ENCODE results near the gene RALB. TPM values are rescaled to one million over a fixed set of nuclear protein-coding genes. Genes with fewer than 3 reads are reported as not detected.
A peak's percentile ranks its signal among the peaks of the same experiment; 100 is the strongest.
"Not testable (repeated sequence)": the region's sequence is repeated elsewhere in the genome, so short reads cannot be mapped to it uniquely, and the experiment has no call there.

RALB gene
- total RNA-seq, 2 experiments from 2014 or later: 16.6 to 16.7 TPM

DNA sequence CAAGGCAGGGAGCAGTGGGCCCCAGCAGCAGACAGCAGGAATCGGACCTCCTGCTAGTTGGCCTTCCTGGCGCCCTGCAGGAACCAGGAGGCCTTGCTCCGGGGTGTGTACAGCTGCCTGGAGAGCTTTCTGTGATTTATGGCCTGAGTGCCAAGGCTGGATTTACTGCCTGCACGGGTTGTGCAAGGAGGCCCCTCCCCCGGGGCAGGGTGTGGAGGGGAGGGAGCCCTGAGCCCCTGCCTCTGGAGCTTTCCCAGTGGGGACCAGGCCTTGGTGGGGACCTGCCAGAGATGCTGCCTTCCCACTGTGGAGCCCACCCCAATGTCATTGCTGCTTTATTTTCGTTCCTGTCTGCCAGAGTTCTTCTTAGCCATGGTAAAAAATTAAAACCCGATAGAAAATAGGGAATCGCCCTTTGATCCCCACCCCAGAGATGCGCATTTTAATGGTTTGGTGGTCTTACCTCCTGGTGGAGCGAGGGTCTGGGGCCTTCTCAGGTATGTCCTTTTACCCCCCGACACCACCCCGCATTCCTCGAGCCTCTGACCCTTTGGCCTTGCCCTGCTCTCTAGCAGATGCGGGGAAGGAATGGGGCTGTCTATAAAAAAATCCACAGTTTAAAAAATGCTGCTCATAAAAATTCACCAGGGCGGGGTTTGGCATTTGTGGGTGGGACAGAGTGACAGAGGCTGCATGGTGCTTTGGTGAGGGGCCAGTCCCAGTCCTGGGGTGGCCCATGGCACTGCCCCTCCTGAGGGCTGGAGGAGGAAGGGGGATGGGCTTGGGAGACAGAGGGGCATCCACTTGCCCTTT is 6.9 kb upstream of the RALB start:
- H3K27me3 Mint-ChIP-seq: peaks cover 13% of the 10 kb centered on the region
- DNase-seq: no peak
- peaks cover 1% of the 10 kb centered on the region for H3K4me1 Mint-ChIP-seq
- H3K27ac Mint-ChIP-seq: no peak overlapping the region
- no peaks in the 10 kb centered on the region for H3K36me3 Mint-ChIP-seq
- peaks cover 4% of the 10 kb centered on the region for H3K9me3 Mint-ChIP-seq
- H3K4me3 Mint-ChIP-seq: no peak overlapping the region

- peaks cover 13% of the 10 kb centered on the region for H3K27me3 Mint-ChIP-seq
- no peaks in the 10 kb centered on the region for H3K36me3 Mint-ChIP-seq
- DNase-seq: no peak
- H3K4me3 Mint-ChIP-seq: no peak overlapping the region
- no peak overlapping the region for H3K27ac Mint-ChIP-seq
- peaks cover 4% of the 10 kb centered on the region for H3K9me3 Mint-ChIP-seq
- H3K4me1 Mint-ChIP-seq: peaks cover 4% of the 10 kb centered on the region
Observed at GRCh38 chr2:120246546-120247300, 5.9 kb upstream of the RALB start.

- H3K36me3 Mint-ChIP-seq: no peaks in the 10 kb centered on the region
- H3K9me3 Mint-ChIP-seq: peaks cover 4% of the 10 kb centered on the region
- peaks cover 13% of the 10 kb centered on the region for H3K27me3 Mint-ChIP-seq
- peaks cover 6% of the 10 kb centered on the region for H3K4me1 Mint-ChIP-seq
- DNase-seq: no peak
- no peak overlapping the region for H3K4me3 Mint-ChIP-seq
- H3K27ac Mint-ChIP-seq: no peak overlapping the region
Observed at GRCh38 chr2:120247851-120248250, 4.8 kb upstream of the RALB start.

DNA sequence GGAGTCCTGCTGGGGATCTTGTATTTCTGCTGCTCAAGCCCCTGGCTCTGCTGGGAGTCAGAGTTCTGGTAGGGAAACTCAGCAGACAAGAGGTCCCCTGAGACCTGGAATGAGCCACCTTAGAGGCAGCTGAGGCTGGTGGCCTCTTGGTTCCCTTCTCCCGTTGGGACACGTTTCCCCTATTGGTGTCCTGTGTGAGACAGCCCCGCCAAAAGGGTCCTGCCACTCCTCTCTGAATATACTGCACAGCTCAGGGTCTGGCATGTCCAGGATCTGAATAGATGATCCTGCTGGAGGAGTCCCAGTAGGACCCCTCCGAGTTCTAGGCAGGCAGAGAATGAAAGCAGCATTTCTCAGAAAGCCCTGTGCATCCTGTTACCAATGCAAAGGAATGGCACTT is 2.0 kb upstream of the RALB start:
- H3K4me1 Mint-ChIP-seq: peaks cover 17% of the 10 kb centered on the region

DNA sequence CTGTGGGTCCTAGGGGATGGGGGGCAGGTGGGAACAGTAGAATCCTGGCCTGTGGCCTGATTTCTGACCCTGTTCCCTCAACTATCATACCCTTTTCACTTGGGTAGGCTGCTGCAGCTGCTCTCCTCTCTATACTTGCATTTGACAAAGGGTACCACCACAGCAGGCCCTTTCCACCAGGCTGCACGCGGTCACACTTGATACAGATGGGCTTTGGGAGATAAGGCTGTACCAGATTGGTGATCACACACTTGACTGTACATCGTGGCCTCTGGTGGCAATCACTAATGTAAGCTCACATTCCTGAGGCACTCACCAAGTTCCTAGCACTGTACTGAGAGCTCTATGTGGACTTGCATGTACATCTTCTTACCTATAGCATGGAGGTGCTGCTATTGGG is 1.6 kb upstream of the RALB start:
- Mint-ChIP-seq H3K4me1 (peaks cover 21% of the 10 kb centered on the region), H3K9me3 (no peaks in the 10 kb centered on the region)

More for the DNA sequence above, 2.0 kb upstream of the RALB start:
- Mint-ChIP-seq H3K27ac (no peak overlapping the region), H3K36me3 (peaks cover 10% of the 10 kb centered on the region), H3K9me3 (no peaks in the 10 kb centered on the region), H3K27me3 (peaks cover 13% of the 10 kb centered on the region), H3K4me3 (no peak overlapping the region)
- DNase-seq: no peak

DNA sequence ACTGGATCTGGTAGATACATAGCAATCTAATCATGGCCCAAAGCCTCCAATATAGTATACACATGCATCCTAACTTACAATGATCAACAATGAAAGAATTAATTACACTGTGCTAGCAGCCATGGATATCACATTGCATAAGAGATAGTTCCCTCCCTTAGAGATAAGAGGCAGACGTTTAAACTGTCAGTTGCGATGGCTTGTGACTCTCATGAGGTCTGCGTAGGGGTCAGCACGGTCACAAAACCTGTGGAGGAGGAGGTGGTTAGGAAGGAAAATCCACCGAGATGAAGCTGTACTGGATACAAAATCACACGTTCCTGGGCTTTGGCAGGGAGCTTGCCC is 800 bp upstream of the RALB start:
- peaks cover 18% of the 10 kb centered on the region for H3K36me3 Mint-ChIP-seq
- peak overlapping the region; percentile 90 for H3K27ac Mint-ChIP-seq
- no peaks in the 10 kb centered on the region for H3K9me3 Mint-ChIP-seq
- H3K4me3 Mint-ChIP-seq: peak overlapping the region; percentile 98
- peaks cover 13% of the 10 kb centered on the region for H3K27me3 Mint-ChIP-seq
- DNase-seq: no peak
- H3K4me1 Mint-ChIP-seq: peaks cover 26% of the 10 kb centered on the region

More for the DNA sequence above, 1.6 kb upstream of the RALB start:
- Mint-ChIP-seq H3K4me3 (no peak overlapping the region), H3K27ac (no peak overlapping the region), H3K27me3 (peaks cover 13% of the 10 kb centered on the region), H3K36me3 (peaks cover 15% of the 10 kb centered on the region)
- no peak for DNase-seq

DNA sequence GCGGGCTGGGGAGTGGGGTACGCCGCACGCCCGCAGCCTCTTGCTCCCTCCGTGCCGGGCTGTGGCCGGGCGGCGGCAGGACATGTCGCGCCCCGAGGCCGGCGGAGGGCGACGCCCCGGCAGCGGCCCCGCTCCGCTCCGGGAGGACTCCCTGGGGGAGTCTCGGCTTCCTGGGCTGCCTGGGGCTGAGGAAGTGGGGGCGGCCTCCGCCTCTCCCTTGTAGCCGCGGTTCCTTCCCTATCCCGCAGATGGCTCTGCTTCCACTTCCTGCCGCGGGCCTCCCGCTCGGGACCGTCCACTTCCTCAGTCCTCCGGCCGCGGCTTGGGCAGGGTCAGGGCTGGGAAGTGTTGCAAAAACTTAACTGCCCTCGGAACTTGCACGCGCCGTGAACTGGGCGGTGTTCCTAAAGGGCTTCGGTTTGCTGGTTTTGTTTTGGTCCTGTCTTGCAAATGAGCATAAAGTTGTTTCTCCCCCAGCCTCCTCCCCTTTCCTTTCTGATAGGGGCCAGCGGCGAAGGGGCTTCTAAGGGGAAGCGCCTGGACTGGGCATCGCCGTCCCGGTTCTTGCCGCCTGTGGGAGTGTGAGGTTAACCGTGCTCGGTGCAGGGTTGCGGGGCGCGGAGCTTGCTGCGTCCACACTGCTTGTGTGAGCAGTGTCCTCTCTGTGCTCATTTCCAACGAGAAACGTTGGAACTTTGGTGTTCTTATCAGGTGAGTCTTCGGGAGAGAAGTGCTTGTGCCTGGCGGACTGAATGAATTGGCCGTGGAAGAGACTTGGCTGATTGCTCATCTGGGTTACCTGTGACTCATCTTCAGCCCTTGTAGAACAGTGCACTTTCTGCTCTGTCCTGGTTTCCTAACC is 600 bp downstream of the RALB start:
- Mint-ChIP-seq H3K4me1 (peaks cover 28% of the 10 kb centered on the region), H3K36me3 (peaks cover 23% of the 10 kb centered on the region), H3K27me3 (peaks cover 6% of the 10 kb centered on the region), H3K4me3 (peak overlapping the region; percentile 89), H3K27ac (peak overlapping the region; percentile 73), H3K9me3 (peaks cover 1% of the 10 kb centered on the region)
- DNase-seq: peak; percentile 14

GRCh38 chr2:120254178-120254577 is 1.5 kb downstream of the RALB start:
- Mint-ChIP-seq H3K27ac (no peak overlapping the region), H3K27me3 (no peaks in the 10 kb centered on the region), H3K9me3 (peaks cover 3% of the 10 kb centered on the region), H3K36me3 (peaks cover 30% of the 10 kb centered on the region), H3K4me3 (peak overlapping the region; percentile 89), H3K4me1 (peaks cover 32% of the 10 kb centered on the region)
- DNase-seq: no peak

GRCh38 chr2:120255071-120255470 is 2.4 kb downstream of the RALB start:
- Mint-ChIP-seq H3K4me3 (no peak overlapping the region), H3K36me3 (peaks cover 32% of the 10 kb centered on the region), H3K27me3 (no peaks in the 10 kb centered on the region), H3K4me1 (peaks cover 32% of the 10 kb centered on the region), H3K27ac (no peak overlapping the region), H3K9me3 (peaks cover 3% of the 10 kb centered on the region)
- DNase-seq: no peak

GRCh38 chr2:120255986-120256650 is 3.5 kb downstream of the RALB start:
- Mint-ChIP-seq H3K27me3 (no peaks in the 10 kb centered on the region), H3K4me3 (no peak overlapping the region), H3K36me3 (peaks cover 39% of the 10 kb centered on the region), H3K9me3 (peaks cover 9% of the 10 kb centered on the region), H3K4me1 (peaks cover 36% of the 10 kb centered on the region), H3K27ac (no peak overlapping the region)
- no peak for DNase-seq

- Mint-ChIP-seq H3K36me3 (peaks cover 39% of the 10 kb centered on the region), H3K4me1 (peaks cover 35% of the 10 kb centered on the region), H3K9me3 (peaks cover 9% of the 10 kb centered on the region), H3K27me3 (no peaks in the 10 kb centered on the region), H3K27ac (no peak overlapping the region), H3K4me3 (no peak overlapping the region)
- no peak for DNase-seq
Observed at GRCh38 chr2:120256651-120257000, 4.0 kb downstream of the RALB start.

GRCh38 chr2:120257522-120257921 is 4.9 kb downstream of the RALB start:
- Mint-ChIP-seq H3K27me3 (no peaks in the 10 kb centered on the region), H3K4me1 (peaks cover 32% of the 10 kb centered on the region), H3K9me3 (peaks cover 9% of the 10 kb centered on the region), H3K36me3 (peaks cover 39% of the 10 kb centered on the region), H3K4me3 (no peak overlapping the region), H3K27ac (no peak overlapping the region)
- DNase-seq: no peak

GRCh38 chr2:120258196-120258595 is 5.5 kb downstream of the RALB start:
- H3K27ac Mint-ChIP-seq: no peak overlapping the region
- H3K36me3 Mint-ChIP-seq: peaks cover 39% of the 10 kb centered on the region
- no peak for DNase-seq
- no peaks in the 10 kb centered on the region for H3K27me3 Mint-ChIP-seq
- no peak overlapping the region for H3K4me3 Mint-ChIP-seq
- peaks cover 32% of the 10 kb centered on the region for H3K4me1 Mint-ChIP-seq
- peaks cover 9% of the 10 kb centered on the region for H3K9me3 Mint-ChIP-seq

DNA sequence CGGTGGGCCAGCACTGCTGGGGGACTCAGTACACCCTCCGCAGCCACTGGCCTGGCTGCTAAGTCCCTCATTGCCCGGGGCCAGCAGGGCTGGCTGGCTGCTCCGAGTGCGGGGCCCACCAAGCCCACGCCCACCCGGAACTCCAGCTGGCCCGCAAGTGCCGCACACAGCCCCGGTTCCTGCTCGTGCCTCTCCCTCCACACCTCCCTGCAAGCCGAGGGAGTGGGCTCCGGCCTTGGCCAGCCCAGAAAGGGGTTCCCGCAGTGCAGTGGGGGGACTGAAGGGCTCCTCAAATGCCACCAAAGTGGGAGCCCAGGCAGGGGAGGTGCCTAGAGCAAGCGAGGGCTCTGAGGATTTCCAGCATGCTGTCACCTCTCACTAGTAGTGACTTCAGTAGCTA is 7.3 kb downstream of the RALB start:
- not testable (repeated sequence) for H3K27ac Mint-ChIP-seq, H3K4me3 Mint-ChIP-seq, H3K27me3 Mint-ChIP-seq, DNase-seq, H3K9me3 Mint-ChIP-seq
- Mint-ChIP-seq H3K4me1 (peaks cover 26% of the 10 kb centered on the region), H3K36me3 (peaks cover 37% of the 10 kb centered on the region)

Data from activated naive CD8-positive, alpha-beta T cell treated with anti-CD3 and anti-CD28 coated beads for 36 hours (primary cell).